ENCODE data around the gene GLOD4.
"Not testable (repeated sequence)": the region's sequence is repeated elsewhere in the genome, so short reads cannot be mapped to it uniquely, and the experiment has no call there.

Gene GLOD4

GRCh38 chr17:781805-782731, at the start of gene GLOD4, which contains the start of gene MRM3:
GLOD4 (minus strand) TSS chr17:782280; CDS start chr17:782255, 25 bp downstream.
MRM3 (plus strand) TSS chr17:782353; CDS start chr17:782379, 26 bp downstream.
- in situ Hi-C loops (cut with HindIII; ENCODE audit: low sequenced_read_pairs), result loop anchor here (25.0 kb wide), 1 partner anchor 205 kb away; the partner anchor contains the start of genes NXN and TIMM22

- in situ Hi-C loops (cut with HindIII; ENCODE audit: low sequenced_read_pairs), result no loop called here
These were observed 48.9 kb upstream of the GLOD4 start for GRCh38 chr17:830950-831349.

GRCh38 chr17:830381-830780, 48.3 kb upstream of the GLOD4 start:
- in situ Hi-C loops (cut with HindIII; ENCODE audit: low sequenced_read_pairs), result no loop called here

GRCh38 chr17:829614-830013, 47.5 kb upstream of the GLOD4 start:
- in situ Hi-C loops (cut with HindIII; ENCODE audit: low sequenced_read_pairs), result not testable (repeated sequence)

DNA sequence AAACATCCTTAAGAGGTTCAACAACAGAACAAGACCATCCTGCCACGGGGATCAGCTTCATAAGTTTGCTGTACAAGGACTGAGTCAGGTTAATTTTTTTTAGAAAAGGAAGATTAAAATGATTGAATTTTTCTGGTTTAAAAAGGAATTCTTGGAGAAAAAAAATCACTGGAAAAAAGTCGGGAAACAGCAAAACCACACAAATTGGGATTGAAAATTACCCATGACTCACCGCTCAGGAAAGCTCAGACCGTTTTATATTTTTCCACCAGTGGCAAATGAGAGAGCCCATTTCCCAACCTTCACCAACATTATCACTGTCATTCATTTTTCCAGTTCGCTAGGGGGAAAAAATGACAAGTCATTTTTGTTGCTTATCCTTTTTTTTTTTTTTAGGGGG, 46.7 kb upstream of the GLOD4 start:
- in situ Hi-C loops (cut with HindIII; ENCODE audit: low sequenced_read_pairs), result no loop called here

- in situ Hi-C loops (cut with HindIII; ENCODE audit: low sequenced_read_pairs), result no loop called here
These were observed 44.7 kb upstream of the GLOD4 start for GRCh38 chr17:826778-827177.

- in situ Hi-C loops (cut with HindIII; ENCODE audit: low sequenced_read_pairs), result no loop called here
These were observed 43.1 kb upstream of the GLOD4 start for GRCh38 chr17:825216-825615.

DNA sequence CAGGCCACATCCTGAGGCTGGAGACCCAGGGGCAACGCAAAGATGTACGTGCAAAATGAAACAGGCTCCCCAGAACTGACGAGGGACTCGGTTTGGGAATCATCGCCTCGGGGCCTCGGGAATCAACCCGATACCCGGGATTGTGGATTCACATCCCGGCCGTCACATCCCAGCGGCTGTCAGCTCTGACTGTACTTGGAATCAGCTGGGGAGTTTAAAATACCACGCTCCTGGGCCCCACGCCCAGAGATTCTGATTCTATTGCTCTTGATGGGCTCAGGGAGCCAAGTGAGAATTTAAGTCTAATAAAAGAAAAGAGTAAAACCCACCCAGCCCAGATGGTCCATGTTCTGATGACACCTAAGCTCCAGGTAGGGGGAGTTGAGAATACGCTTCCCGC, 42.3 kb upstream of the GLOD4 start:
- in situ Hi-C loops (cut with HindIII; ENCODE audit: low sequenced_read_pairs), result no loop called here

DNA sequence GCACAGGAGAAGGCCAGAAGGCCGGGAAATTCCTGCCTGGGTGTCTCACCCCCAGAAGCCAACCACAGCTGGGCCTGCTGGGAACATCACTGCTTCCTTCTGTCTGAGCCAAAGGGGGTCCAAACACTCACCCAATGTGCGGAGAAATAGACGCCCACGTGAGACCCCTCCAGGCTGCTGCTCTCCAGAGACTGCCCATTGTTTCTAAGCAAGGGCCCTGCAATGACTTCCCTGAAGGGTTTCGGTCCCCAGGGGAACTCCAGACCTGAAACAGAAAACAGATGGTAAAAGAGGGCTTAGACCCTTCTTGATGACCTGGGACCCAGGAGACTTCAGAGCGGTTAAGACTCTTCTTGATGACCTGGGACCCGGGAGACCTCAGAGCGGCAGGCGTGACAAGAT, 41.4 kb upstream of the GLOD4 start:
- in situ Hi-C loops (cut with HindIII; ENCODE audit: low sequenced_read_pairs), result no loop called here

- in situ Hi-C loops (cut with HindIII; ENCODE audit: low sequenced_read_pairs), result no loop called here
These were observed 37.2 kb upstream of the GLOD4 start for GRCh38 chr17:819251-819650.

DNA sequence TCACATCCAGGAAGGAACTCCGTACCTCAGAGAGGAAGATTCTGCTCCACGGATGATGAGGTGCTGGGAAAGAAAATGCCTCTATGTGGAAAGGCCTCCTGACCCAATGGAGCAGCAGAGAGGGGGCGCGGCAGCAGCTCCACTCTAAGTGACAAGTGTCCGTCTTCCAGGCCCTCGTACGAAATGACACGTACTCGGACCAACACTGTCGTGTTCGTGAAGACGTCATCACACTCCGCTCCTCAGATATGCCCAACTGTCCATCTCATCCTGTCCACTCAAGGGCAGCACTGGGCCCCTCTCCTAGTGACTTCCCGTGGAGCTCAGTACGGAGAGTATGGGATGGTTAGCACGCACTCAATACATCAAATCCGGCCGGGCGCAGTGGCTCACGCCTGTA, 32.3 kb upstream of the GLOD4 start:
- in situ Hi-C loops (cut with HindIII; ENCODE audit: low sequenced_read_pairs), result no loop called here

DNA sequence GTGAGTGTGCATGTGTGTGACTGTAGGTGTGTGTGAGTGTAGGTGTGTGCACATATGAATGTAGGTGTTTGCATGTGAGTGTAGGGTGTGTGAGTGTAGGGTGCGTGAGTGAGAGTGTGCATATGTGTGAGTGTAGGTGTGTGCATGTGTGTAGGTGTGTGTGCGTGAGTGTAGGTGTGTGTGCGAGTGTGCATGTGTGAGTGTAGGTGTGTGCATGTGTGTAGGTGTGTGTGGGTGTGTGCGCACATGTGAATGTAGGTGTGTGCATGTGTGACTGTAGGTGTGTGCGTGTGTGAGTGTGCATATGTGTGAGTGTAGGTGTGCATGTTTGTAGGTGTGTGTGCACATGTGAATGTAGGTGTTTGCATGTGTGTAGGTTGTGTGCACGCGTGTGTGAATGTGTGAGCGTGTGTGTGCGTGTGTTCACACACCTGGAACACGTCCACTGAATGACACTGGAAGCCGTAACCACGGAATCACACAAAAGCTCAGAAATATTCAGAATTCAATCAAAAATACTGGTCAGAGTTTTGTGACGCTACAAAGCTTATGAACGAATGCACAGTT, 30.6 kb upstream of the GLOD4 start:
- in situ Hi-C loops (cut with HindIII; ENCODE audit: low sequenced_read_pairs), result no loop called here

DNA sequence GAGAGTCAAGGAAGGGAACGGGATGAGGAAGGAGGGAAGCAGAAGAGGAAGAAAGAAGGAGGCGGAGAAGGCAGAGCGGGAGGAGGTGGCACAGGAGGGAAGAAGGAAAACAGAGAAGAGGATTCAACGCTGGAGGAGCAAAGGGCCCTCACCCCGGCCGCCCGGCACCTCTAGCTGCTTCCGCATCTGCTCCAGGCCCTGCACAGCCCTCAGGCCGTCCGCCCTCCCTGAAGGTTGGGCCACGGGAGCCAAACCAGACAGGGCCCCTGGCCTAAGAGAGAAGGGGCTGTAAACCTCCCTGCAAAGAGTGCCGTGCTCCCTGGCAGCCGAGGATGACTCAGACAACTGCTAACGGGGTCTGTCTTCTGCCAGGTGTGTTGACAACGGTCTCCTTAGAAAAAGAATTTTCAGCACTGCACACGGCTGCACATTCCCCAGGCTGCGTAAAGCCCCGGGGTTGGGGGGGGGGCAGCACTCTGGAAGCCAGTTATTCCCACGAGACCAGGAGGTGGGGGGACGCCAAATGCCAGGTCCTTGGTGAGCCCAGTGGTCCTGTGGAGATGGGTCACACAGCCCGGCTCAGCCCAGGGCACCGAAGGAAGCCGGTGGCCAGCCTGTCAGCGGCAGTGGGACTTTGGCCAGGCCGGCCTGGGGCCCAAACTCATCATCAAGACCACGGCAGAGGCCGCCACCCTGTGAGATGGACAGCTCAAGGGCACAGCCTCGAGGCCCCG, 29.1 kb upstream of the GLOD4 start:
- in situ Hi-C loops (cut with HindIII; ENCODE audit: low sequenced_read_pairs), result no loop called here

- in situ Hi-C loops (cut with HindIII; ENCODE audit: low sequenced_read_pairs), result no loop called here
These were observed 25.6 kb upstream of the GLOD4 start for GRCh38 chr17:807523-808294.

DNA sequence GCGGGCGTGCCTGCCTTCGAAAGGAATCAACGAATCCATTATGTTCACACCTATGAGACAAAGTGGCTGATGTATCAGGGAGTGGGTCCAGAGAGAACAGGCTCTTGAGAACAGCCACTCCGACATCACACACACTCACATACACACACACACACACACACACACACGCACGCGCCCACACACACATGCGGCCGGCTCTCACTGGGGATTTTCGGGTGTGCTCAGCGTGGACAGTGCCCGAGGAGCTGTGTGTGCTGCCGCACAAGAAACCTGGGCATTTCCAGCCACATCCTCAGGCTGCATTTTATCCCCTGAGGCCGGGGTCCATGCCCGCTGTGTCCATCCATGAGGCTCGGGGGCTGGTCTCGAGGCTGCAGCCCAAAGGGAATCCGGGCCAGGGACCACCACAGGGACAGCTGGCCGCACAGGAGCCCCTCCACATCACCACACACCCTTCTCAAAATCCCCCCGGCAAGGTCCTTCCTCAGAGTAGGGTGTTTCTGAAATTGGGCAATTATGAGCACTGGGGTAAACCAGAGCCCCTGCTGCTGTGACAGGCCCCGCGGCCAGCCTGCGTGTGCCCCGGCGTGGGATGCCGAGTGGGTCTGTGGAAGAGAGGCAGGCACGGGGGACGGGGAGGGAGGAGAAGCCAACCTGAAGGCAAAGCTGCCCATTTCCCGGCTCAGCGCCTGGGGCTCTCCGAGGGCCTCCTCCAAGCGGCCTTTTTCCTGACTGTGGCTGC, 24.9 kb upstream of the GLOD4 start:
- in situ Hi-C loops (cut with HindIII; ENCODE audit: low sequenced_read_pairs), result no loop called here

DNA sequence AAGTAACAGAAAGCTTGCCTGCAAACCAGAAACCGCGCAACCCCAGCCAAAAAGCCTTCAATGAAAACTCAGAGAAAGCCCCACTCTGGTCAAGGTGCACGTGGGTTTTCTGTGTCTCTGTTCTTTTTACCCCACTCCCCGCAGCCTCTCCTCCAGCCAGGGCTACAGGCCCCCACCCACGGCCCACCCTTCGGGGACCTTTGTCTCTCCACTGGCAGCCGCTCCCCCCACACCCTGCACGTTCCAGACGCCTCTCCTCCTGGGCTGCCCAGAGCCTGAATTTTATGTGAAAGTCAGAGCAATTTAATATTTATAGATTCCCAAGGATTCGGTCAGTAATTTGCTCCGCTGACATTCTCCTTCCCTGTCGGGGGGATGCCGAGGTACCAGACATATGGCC, 24.3 kb upstream of the GLOD4 start:
- in situ Hi-C loops (cut with HindIII; ENCODE audit: low sequenced_read_pairs), result no loop called here

DNA sequence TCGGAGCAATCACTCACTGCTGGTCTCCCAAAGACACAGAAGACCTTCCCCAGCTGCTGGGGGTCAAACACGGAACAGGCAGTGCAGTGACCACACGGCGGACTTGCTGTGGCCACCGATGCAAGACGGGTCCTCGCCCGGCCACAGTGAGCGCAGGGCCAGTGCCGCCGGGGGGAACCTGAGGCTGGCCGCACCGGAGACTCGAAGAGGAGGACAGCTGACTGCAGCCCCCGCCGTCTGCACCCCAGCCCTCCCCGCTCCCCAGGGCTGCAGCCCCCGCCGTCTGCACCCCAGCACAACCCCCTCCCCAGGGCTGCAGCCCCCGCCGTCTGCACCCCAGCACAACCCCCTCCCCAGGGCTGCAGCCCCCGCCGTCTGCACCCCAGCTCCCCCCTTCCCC, 23.8 kb upstream of the GLOD4 start:
- in situ Hi-C loops (cut with HindIII; ENCODE audit: low sequenced_read_pairs), result not testable (repeated sequence)

GRCh38 chr17:804541-805435, 22.7 kb upstream of the GLOD4 start:
- in situ Hi-C loops (cut with HindIII; ENCODE audit: low sequenced_read_pairs), result no loop called here

Measured in DLD1 (cell line).